Mesendoderm (in vitro differentiated cells): ENCODE measurements around the gene GALNTL6.
"Not testable (repeated sequence)": the region's sequence is repeated elsewhere in the genome, so short reads cannot be mapped to it uniquely, and the experiment has no call there.

Experiments used
- DNase-seq: peaks from one replicate; pipeline ENCODE4 v3.0.0; 2013
- H2AK5ac ChIP-seq: 2 replicates; pipeline ENCODE4 v1.6.1; 2013; ENCODE audit warnings: low read length, inconsistent platforms
- H2BK120ac ChIP-seq: 2 replicates; pipeline ENCODE4 v1.6.1; 2013; ENCODE audit warnings: low read depth, mild to moderate bottlenecking, low read length, moderate library complexity, mixed read lengths
- H2BK15ac ChIP-seq: replicated peaks from 2 replicates; pipeline ENCODE4 v1.6.1; 2013; ENCODE audit warnings: low read depth, mild to moderate bottlenecking, moderate library complexity
- H2BK5ac ChIP-seq: 2 replicates; pipeline ENCODE4 v1.6.1; 2013; ENCODE audit warnings: low read length, inconsistent platforms
- H3K18ac ChIP-seq: 2 replicates; pipeline ENCODE4 v1.6.1; 2013; ENCODE audit warnings: mild to moderate bottlenecking, low read length, mixed read lengths
- H3K23ac ChIP-seq: one replicate; pipeline ENCODE4 v1.6.1; 2013; ENCODE audit warnings: low read length
- H3K27ac ChIP-seq: 2 replicates; pipeline ENCODE4 v1.5.1; 2013; ENCODE audit warnings: low read depth, mild to moderate bottlenecking, inconsistent platforms, low read length, moderate library complexity
- H3K27me3 ChIP-seq: 2 replicates; pipeline ENCODE4 v1.6.1; 2013; ENCODE audit warnings: low read length, control low read depth, mild to moderate bottlenecking, inconsistent platforms; ENCODE audit not compliant: insufficient read depth, poor library complexity
- H3K36me3 ChIP-seq: 2 replicates; pipeline ENCODE4 v1.6.1; 2013; ENCODE audit warnings: low read length, inconsistent platforms; ENCODE audit not compliant: control insufficient read depth, insufficient read depth
- H3K4ac ChIP-seq: one replicate; pipeline ENCODE4 v1.6.1; 2013; ENCODE audit warnings: low read depth, mild to moderate bottlenecking, low read length, moderate library complexity
- H3K4me1 ChIP-seq: 2 replicates; pipeline ENCODE4 v1.6.1; 2013; ENCODE audit warnings: low read depth, low read length, inconsistent platforms; ENCODE audit not compliant: control insufficient read depth
- H3K4me2 ChIP-seq: 2 replicates; pipeline ENCODE4 v1.6.1; 2013; ENCODE audit warnings: low read length
- H3K4me3 ChIP-seq: 2 replicates; pipeline ENCODE4 v1.5.1; 2013; ENCODE audit warnings: mild to moderate bottlenecking, low read length
- H3K56ac ChIP-seq: one replicate; pipeline ENCODE4 v1.6.1; 2013; ENCODE audit warnings: low read length
- H3K79me1 ChIP-seq: 2 replicates; pipeline ENCODE4 v1.6.1; 2013; ENCODE audit warnings: low read length, inconsistent platforms
- H3K79me2 ChIP-seq: 2 replicates; pipeline ENCODE4 v1.6.1; 2013; ENCODE audit warnings: mild to moderate bottlenecking, low read length; ENCODE audit not compliant: control insufficient read depth, insufficient read depth
- H3K9ac ChIP-seq: 2 replicates; pipeline ENCODE4 v1.6.1; 2013; ENCODE audit warnings: low read length, inconsistent platforms
- H4K5ac ChIP-seq: one replicate; pipeline ENCODE4 v1.6.1; 2013; ENCODE audit warnings: low read length
- H4K8ac ChIP-seq: one replicate; pipeline ENCODE4 v1.6.1; 2013; ENCODE audit warnings: low read depth, mild to moderate bottlenecking, control low read depth, low read length, moderate library complexity
- whole genome bisulfite sequencing: extraction: QIAGEN DNeasy Blood & Tissue Kit; methylation state at CpG from one replicate; pipeline ENCODE4 v1.1.7; 2013; ENCODE audit warnings: low lambda C conversion rate, missing lambda C conversion rate; ENCODE audit not compliant: insufficient coverage; ENCODE audit errors: extremely low coverage; 5-methylcytosine and 5-hydroxymethylcytosine counted together

The GALNTL6 gene

DNA sequence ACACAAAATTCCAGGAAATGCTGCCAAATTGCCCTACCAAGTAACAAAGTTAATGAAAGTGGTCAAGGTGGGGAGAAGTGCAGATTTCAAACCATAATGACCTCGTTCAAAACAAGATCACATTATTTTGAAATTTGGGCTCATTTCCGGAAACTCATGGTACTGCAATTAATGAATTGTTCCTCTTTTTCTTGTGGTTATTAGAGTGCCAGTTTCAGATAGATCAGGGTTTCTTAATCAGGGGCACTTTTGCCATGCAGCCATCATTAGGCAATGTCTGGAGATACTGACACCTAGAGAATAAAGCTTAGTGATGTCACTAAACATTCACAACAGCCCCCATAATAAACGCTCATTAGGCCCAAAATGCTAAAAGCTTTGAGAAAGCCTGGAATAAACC lies 973.9 kb downstream of the GALNTL6 start:
- no peak overlapping the region for H3K4me3 ChIP-seq
- no peaks in the 10 kb centered on the region for H3K79me1 ChIP-seq
- no peaks in the 10 kb centered on the region for H3K27me3 ChIP-seq
- no peak for DNase-seq
- no peaks in the 10 kb centered on the region for H3K79me2 ChIP-seq
- no CpG with 5 or more reads among the region's 3 CpGs for WGBS
- H2BK5ac ChIP-seq: no peak overlapping the region
- H3K36me3 ChIP-seq: no peaks in the 10 kb centered on the region
- H3K56ac ChIP-seq: no peak overlapping the region
- no peak overlapping the region for H3K23ac ChIP-seq
- H3K27ac ChIP-seq: no peak overlapping the region
- no peaks in the 10 kb centered on the region for H3K4me1 ChIP-seq
- H2BK120ac ChIP-seq: no peak overlapping the region
- H3K4me2 ChIP-seq: no peak overlapping the region
- H3K4ac ChIP-seq: no peak overlapping the region
- no peak overlapping the region for H3K9ac ChIP-seq
- no peak overlapping the region for H4K8ac ChIP-seq
- H3K18ac ChIP-seq: no peak overlapping the region
- H4K5ac ChIP-seq: no peak overlapping the region
- H2BK15ac ChIP-seq: no peak overlapping the region
- H2AK5ac ChIP-seq: no peak overlapping the region

GRCh38 chr4:172791841-172792240 lies 978.6 kb downstream of the GALNTL6 start:
- Histone ChIP-seq H3K27ac (no peak overlapping the region), H3K4me3 (no peak overlapping the region), H2BK120ac (no peak overlapping the region), H3K4me2 (no peak overlapping the region), H3K79me2 (no peaks in the 10 kb centered on the region), H3K4ac (no peak overlapping the region), H3K9ac (no peak overlapping the region), H3K79me1 (no peaks in the 10 kb centered on the region), H4K5ac (no peak overlapping the region), H3K18ac (no peak overlapping the region), H4K8ac (no peak overlapping the region), H3K36me3 (no peaks in the 10 kb centered on the region), H2AK5ac (no peak overlapping the region), H2BK5ac (no peak overlapping the region), H3K23ac (no peak overlapping the region), H3K4me1 (no peaks in the 10 kb centered on the region), H3K27me3 (no peaks in the 10 kb centered on the region), H2BK15ac (no peak overlapping the region), H3K56ac (no peak overlapping the region)
- DNase-seq: no peak
- no CpG with 5 or more reads among the region's 4 CpGs for WGBS

DNA sequence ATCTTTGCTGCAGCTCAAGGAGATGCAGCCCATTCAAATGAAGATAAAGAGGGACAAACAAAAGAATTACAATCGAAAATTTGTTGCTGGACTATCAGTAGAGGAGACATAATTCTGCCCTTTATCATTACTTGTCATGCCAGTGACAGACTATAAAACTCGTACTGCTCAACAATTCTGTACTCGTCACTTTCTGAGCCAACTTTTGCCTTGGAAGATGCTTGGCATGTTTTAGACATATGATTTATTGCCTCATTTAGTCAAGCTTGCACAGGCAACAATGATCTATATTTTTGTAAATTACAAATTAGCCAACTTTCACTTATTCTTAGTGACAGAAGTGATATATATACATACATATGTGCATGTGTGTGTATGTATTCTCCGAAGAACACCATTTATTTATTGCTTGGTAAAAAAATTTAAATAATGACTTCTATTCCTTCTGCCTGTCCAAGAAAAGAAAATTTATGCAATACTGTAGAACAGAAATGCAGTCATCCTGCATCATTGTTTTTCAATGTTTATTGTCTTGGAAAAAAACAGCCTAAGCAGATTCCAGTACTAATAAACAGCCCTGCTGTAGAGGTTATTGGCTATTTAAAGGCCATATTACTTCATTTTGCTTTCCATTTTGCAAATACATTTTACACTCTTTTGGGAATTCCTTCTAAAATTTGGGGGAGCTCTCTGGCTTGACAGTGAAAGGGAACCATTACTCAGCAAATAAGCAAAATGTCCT lies 980.5 kb downstream of the GALNTL6 start:
- no peaks in the 10 kb centered on the region for H3K27me3 ChIP-seq
- H2BK15ac ChIP-seq: no peak overlapping the region
- no peak overlapping the region for H4K8ac ChIP-seq
- H3K56ac ChIP-seq: no peak overlapping the region
- H4K5ac ChIP-seq: no peak overlapping the region
- WGBS: no CpG with 5 or more reads among the region's 4 CpGs
- H3K79me1 ChIP-seq: no peaks in the 10 kb centered on the region
- H3K18ac ChIP-seq: no peak overlapping the region
- no peak overlapping the region for H3K23ac ChIP-seq
- H3K36me3 ChIP-seq: no peaks in the 10 kb centered on the region
- DNase-seq: no peak
- no peak overlapping the region for H3K4me2 ChIP-seq
- H2BK120ac ChIP-seq: no peak overlapping the region
- no peak overlapping the region for H3K4me3 ChIP-seq
- no peaks in the 10 kb centered on the region for H3K79me2 ChIP-seq
- no peak overlapping the region for H3K9ac ChIP-seq
- no peak overlapping the region for H3K4ac ChIP-seq
- no peak overlapping the region for H2BK5ac ChIP-seq
- no peak overlapping the region for H2AK5ac ChIP-seq
- H3K27ac ChIP-seq: no peak overlapping the region
- no peaks in the 10 kb centered on the region for H3K4me1 ChIP-seq

- no peak overlapping the region for H3K4ac ChIP-seq
- H2AK5ac ChIP-seq: no peak overlapping the region
- H3K9ac ChIP-seq: no peak overlapping the region
- H3K18ac ChIP-seq: no peak overlapping the region
- H3K79me2 ChIP-seq: no peaks in the 10 kb centered on the region
- H3K56ac ChIP-seq: no peak overlapping the region
- H3K27me3 ChIP-seq: no peaks in the 10 kb centered on the region
- no peaks in the 10 kb centered on the region for H3K36me3 ChIP-seq
- no peaks in the 10 kb centered on the region for H3K4me1 ChIP-seq
- H3K4me2 ChIP-seq: no peak overlapping the region
- H4K8ac ChIP-seq: no peak overlapping the region
- no peak overlapping the region for H2BK15ac ChIP-seq
- H3K79me1 ChIP-seq: no peaks in the 10 kb centered on the region
- H4K5ac ChIP-seq: no peak overlapping the region
- no peak overlapping the region for H3K23ac ChIP-seq
- no peak overlapping the region for H3K27ac ChIP-seq
- no peak overlapping the region for H2BK5ac ChIP-seq
- WGBS: no CpG with 5 or more reads among the region's 3 CpGs
- no peak overlapping the region for H2BK120ac ChIP-seq
- H3K4me3 ChIP-seq: no peak overlapping the region
- no peak for DNase-seq
These were observed 981.1 kb downstream of the GALNTL6 start for GRCh38 chr4:172794307-172794703.

DNA sequence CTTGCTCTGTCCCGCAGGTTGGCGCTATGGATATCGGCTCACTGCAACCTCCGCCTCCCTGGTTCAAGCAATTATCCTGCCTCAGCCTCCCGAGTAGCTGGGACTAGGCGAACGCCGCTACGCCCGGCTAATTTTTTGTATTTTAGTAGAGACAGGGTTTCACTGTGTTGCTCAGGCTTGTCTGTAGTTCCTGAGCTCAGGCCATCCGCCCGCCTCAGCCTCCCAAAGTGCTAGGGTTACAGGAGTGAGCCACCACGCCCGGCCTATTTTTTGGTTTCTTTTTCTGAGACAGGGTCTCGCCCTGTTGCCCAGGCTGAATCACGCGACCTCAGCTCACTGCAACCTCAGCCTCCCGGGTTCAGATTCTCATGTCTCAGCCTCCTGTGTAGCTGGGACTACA lies 984.1 kb downstream of the GALNTL6 start:
- H3K4me2 ChIP-seq, DNase-seq, H3K9ac ChIP-seq, H2BK5ac ChIP-seq, H4K5ac ChIP-seq, H2BK120ac ChIP-seq, H2BK15ac ChIP-seq, H2AK5ac ChIP-seq, H3K36me3 ChIP-seq, H3K56ac ChIP-seq, H3K4ac ChIP-seq, H3K27ac ChIP-seq, H3K27me3 ChIP-seq, H4K8ac ChIP-seq, H3K79me1 ChIP-seq, H3K79me2 ChIP-seq, H3K23ac ChIP-seq, H3K4me3 ChIP-seq, H3K4me1 ChIP-seq, H3K18ac ChIP-seq: not testable (repeated sequence)
- no CpG with 5 or more reads among the region's 18 CpGs for WGBS

DNA sequence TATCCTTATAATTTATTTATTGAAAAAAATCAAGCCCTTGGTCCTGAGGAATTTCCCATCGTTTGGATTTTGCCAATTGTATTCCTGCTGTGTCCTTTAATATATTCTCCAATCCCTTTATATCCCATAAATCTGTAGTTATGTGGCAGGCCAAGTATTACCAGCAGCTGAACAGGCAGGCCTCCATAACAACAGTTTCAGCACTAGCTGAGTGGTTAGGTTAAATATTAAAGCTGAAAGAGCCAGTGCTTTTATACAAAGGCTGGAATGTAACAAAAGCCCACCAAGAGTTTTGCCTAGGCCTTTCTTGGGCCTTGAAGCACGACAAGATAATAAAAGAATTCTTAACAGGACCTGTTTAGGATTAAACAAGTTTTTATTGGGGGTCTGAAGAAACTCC lies 988.8 kb downstream of the GALNTL6 start:
- Histone ChIP-seq H3K23ac (no peak overlapping the region), H3K4me2 (no peak overlapping the region), H3K36me3 (no peaks in the 10 kb centered on the region), H3K79me1 (no peaks in the 10 kb centered on the region), H3K4me3 (no peak overlapping the region), H2BK120ac (no peak overlapping the region), H3K18ac (no peak overlapping the region), H3K79me2 (no peaks in the 10 kb centered on the region), H3K27me3 (no peaks in the 10 kb centered on the region), H3K4me1 (no peaks in the 10 kb centered on the region), H3K9ac (no peak overlapping the region), H4K5ac (no peak overlapping the region), H2AK5ac (no peak overlapping the region), H3K4ac (no peak overlapping the region), H4K8ac (no peak overlapping the region), H3K56ac (no peak overlapping the region), H2BK15ac (no peak overlapping the region), H2BK5ac (no peak overlapping the region), H3K27ac (no peak overlapping the region)
- no peak for DNase-seq
- no CpG with 5 or more reads among the region's 2 CpGs for WGBS
